HG02884 (cell line): ENCODE results near the gene BRCA1.
"Not testable (repeated sequence)": the region's sequence is repeated elsewhere in the genome, so short reads cannot be mapped to it uniquely, and the experiment has no call there.

Experiments used
- ATAC-seq: cut with Tn5 transposase; IDR thresholded peaks from one replicate; pipeline ENCODE4 v1.9.1; 2021; ENCODE audit warnings: mild to moderate bottlenecking, moderate library complexity; ENCODE audit not compliant: unreplicated experiment

Gene BRCA1

GRCh38 chr17:43006639-43007551 is 118.3 kb downstream of the BRCA1 start, which contains the start of gene IFI35:
Gene IFI35 (plus strand): TSS chr17:43006784. CDS start chr17:43006948, 164 bp downstream.
- ATAC-seq, result peak; percentile 84

- no peak for ATAC-seq
Observed at GRCh38 chr17:43003542-43004172, 121.5 kb downstream of the BRCA1 start.

GRCh38 chr17:43000894-43001293 is 124.3 kb downstream of the BRCA1 start:
- not testable (repeated sequence) for ATAC-seq

- no peak for ATAC-seq
Observed at GRCh38 chr17:42999003-42999525, 126.1 kb downstream of the BRCA1 start.

- peak; percentile 85 for ATAC-seq
Observed at GRCh38 chr17:42997984-42998938, 126.9 kb downstream of the BRCA1 start, which contains the start of gene RPL27. Gene RPL27 (plus strand): TSS chr17:42998419. CDS start chr17:42998751, 332 bp downstream.

GRCh38 chr17:42997390-42997983 is 127.7 kb downstream of the BRCA1 start:
- no peak for ATAC-seq
